ENCODE results near the gene KLHL3. TPM values are rescaled to one million over a fixed set of nuclear protein-coding genes. Genes with fewer than 3 reads are reported as not detected.

The KLHL3 gene
- total and polyA plus RNA-seq, 2 experiments from 2014 or later: 4.9 to 10.8 TPM

DNA sequence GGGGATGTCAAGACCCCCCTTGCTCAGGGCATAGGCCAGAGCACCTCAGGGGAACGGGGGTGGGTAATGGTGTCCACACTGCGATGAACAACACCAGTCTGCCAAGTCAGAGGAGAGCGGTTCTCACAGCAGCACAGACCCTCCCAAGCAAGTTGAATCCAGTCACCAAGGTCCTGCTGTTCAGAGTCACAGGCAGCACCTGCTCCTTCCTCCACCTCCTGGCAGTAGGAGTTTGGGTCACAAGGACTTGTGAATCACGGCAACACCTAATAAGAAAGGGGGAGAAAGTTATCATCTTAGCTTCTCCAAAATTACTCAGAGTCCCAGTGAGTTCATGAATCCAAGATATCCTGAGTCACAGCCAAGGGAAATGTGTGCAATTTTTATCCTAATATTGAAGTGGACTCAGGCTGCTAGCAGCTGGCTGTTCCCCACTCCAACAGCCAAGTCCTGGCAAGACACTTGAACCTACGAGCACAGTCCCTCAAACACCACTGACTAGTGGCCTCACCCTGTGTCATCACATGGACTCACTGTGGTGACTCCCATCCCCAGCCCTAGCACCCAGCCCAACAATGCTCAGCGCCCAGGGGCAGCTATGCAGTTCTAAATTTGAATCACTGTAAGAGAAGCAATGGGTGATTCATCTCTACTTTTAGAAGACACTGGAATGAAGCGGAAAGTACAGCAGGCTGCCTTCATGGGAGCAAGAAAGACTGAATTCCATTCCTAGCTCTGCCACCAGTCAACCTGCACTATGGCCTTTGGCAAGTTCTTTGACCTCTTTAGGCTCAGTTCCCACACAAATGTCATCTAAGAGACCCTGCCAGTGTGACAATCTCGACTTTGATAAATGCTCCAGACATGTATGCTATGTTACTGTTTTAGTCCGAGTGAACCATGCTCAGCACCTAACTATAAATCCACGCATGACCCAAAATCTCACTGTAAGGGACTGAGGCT is 113.7 kb downstream of the KLHL3 start:
- Histone ChIP-seq H3F3A (replicated peaks; ENCODE audit: low read depth) (no peaks in the 10 kb centered on the region), H3K36me3 (ENCODE audit: insufficient read depth) (no peaks in the 10 kb centered on the region; the same call in 1 of the 2 replicates), H3K4me2 (no peak overlapping the region), H4K20me1 (replicated peaks; ENCODE audit: insufficient read depth) (no peaks in the 10 kb centered on the region; the same call in 1 of the 2 replicates), H3K9me2 (ENCODE audit: insufficient read depth) (no peaks in the 10 kb centered on the region), H3K27me3 (ENCODE audit: insufficient read depth) (no peaks in the 10 kb centered on the region), H3K4me3 (no peak overlapping the region), H3K27ac (ENCODE audit: low read depth) (no peak overlapping the region), H2AFZ (no peak overlapping the region), H3K79me2 (replicated peaks; ENCODE audit: insufficient read depth) (no peaks in the 10 kb centered on the region), H3K4me1 (ENCODE audit: insufficient read depth) (no peaks in the 10 kb centered on the region)
- ATAC-seq (no peak), DNase-seq (ENCODE audit: low spot score) (no peak)
- Mint-ChIP-seq H3K36me3 (ENCODE audit: low read depth) (peaks cover 7% of the 10 kb centered on the region; the same call in 1 of the 3 replicates), H3K9me3 (no peaks in the 10 kb centered on the region), H3K4me1 (peaks cover 3% of the 10 kb centered on the region; the same call in 2 of the 3 replicates), H3K4me3 (no peak overlapping the region), H3K27ac (no peak overlapping the region), H3K27me3 (ENCODE audit: insufficient read depth, low read depth, poor library complexity) (peaks cover 2% of the 10 kb centered on the region)
- TF ChIP-seq EZH2phosphoT487 (IDR thresholded peaks at IDR 0.05; ENCODE audit: unreplicated experiment) (no peak), ETS1 (IDR thresholded peaks at IDR 0.05) (no peak), JUNB (IDR thresholded peaks at IDR 0.05; ENCODE audit: unreplicated experiment) (no peak), REST (IDR thresholded peaks at IDR 0.05; ENCODE audit: unreplicated experiment) (no peak), ZNF462 (CRISPR knock-in tag; IDR thresholded peaks at IDR 0.05) (no peak), EZH2 (IDR thresholded peaks at IDR 0.05; ENCODE audit: low read depth, unreplicated experiment) (no peak), POLR2AphosphoS5 (IDR thresholded peaks at IDR 0.05; ENCODE audit: low read depth) (no peak)
- TF ChIP-seq, protein P1, sequence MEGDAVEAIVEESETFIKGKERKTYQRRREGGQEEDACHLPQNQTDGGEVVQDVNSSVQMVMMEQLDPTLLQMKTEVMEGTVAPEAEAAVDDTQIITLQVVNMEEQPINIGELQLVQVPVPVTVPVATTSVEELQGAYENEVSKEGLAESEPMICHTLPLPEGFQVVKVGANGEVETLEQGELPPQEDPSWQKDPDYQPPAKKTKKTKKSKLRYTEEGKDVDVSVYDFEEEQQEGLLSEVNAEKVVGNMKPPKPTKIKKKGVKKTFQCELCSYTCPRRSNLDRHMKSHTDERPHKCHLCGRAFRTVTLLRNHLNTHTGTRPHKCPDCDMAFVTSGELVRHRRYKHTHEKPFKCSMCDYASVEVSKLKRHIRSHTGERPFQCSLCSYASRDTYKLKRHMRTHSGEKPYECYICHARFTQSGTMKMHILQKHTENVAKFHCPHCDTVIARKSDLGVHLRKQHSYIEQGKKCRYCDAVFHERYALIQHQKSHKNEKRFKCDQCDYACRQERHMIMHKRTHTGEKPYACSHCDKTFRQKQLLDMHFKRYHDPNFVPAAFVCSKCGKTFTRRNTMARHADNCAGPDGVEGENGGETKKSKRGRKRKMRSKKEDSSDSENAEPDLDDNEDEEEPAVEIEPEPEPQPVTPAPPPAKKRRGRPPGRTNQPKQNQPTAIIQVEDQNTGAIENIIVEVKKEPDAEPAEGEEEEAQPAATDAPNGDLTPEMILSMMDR (conservative IDR thresholded peaks at IDR 0.05; ENCODE audit: low read depth in 2 of 2): no peak

Measured in GM23338 (cell line).